OCI-LY1 (cell line): ENCODE results near the gene KCTD20.

ENCODE experiments used
- EZH2 ChIP-seq: fragments of 200-600 bp; sonication (generic), shearing (Covaris generic); IDR thresholded peaks from 2 replicates; pipeline ENCODE4 v1.8.0; 2017; ENCODE audit warnings: borderline replicate concordance, mixed run types, mild to moderate bottlenecking, antibody characterized with exemption, low read length, moderate library complexity, mixed read lengths
- TF ChIP-seq, protein P1 (sequence below): fragments of 200-600 bp; sonication (generic), shearing (Covaris generic); IDR thresholded peaks from 2 replicates; pipeline ENCODE4 v1.5.1; 2017; ENCODE audit warnings: mild to moderate bottlenecking, antibody characterized with exemption, low read length, moderate library complexity, mixed read lengths

GRCh38 chr6:36414481-36414880 is 28.3 kb upstream of the KCTD20 start:
- TF ChIP-seq, protein P1, sequence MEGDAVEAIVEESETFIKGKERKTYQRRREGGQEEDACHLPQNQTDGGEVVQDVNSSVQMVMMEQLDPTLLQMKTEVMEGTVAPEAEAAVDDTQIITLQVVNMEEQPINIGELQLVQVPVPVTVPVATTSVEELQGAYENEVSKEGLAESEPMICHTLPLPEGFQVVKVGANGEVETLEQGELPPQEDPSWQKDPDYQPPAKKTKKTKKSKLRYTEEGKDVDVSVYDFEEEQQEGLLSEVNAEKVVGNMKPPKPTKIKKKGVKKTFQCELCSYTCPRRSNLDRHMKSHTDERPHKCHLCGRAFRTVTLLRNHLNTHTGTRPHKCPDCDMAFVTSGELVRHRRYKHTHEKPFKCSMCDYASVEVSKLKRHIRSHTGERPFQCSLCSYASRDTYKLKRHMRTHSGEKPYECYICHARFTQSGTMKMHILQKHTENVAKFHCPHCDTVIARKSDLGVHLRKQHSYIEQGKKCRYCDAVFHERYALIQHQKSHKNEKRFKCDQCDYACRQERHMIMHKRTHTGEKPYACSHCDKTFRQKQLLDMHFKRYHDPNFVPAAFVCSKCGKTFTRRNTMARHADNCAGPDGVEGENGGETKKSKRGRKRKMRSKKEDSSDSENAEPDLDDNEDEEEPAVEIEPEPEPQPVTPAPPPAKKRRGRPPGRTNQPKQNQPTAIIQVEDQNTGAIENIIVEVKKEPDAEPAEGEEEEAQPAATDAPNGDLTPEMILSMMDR, result no peak
- TF ChIP-seq EZH2, result no peak
